Activated gamma-delta T cell treated with Interleukin-2 at 50 U/mL for 16 hours (primary cell): Measurements from ENCODE around the gene RAD23B.
"Not testable (repeated sequence)": the region's sequence is repeated elsewhere in the genome, so short reads cannot be mapped to it uniquely, and the experiment has no call there.

Experiments used
- DNase-seq: peaks from one replicate; pipeline ENCODE4 v3.0.0-alpha.2; 2020

Gene RAD23B

DNA sequence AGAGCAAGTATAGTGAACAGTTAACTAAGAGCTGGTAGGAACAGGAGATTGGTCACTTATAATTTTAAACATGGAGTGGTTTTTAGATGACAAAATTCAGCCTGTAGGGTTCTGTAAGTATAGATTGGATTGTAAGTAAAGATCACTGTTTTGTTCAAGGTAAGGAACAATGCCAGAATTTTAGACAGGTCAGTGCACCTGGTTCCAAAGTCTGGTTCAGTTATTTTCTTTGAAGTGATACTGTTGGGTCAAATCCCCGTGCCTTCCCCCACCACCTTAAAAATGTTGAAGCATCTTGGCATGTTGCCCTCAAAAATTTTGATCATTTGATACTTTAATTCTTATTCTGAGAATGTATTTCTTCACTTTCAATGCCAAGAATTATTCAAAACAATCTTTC lies 12.9 kb downstream of the RAD23B start:
- DNase-seq, result no peak

- not testable (repeated sequence) for DNase-seq
These were observed 13.5 kb downstream of the RAD23B start for GRCh38 chr9:107296592-107296991.

GRCh38 chr9:107299437-107299836 lies 16.4 kb downstream of the RAD23B start:
- DNase-seq, result no peak

DNA sequence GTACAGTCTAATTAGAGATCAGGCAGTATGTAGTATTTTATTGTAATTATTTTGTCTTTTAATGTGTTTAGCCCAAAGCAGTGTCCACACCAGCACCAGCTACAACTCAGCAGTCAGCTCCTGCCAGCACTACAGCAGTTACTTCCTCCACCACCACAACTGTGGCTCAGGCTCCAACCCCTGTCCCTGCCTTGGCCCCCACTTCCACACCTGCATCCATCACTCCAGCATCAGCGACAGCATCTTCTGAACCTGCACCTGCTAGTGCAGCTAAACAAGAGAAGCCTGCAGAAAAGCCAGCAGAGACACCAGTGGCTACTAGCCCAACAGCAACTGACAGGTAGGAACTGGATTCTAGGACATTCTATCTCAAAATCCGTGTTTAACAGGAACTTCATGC lies 23.2 kb downstream of the RAD23B start:
- DNase-seq, result no peak

- DNase-seq, result no peak
These were observed 24.3 kb downstream of the RAD23B start for GRCh38 chr9:107307331-107307730.

GRCh38 chr9:107308461-107308860 lies 25.4 kb downstream of the RAD23B start:
- no peak for DNase-seq

GRCh38 chr9:107309271-107309670 lies 26.2 kb downstream of the RAD23B start:
- no peak for DNase-seq

- no peak for DNase-seq
These were observed 29.4 kb downstream of the RAD23B start for GRCh38 chr9:107312376-107313050.

DNA sequence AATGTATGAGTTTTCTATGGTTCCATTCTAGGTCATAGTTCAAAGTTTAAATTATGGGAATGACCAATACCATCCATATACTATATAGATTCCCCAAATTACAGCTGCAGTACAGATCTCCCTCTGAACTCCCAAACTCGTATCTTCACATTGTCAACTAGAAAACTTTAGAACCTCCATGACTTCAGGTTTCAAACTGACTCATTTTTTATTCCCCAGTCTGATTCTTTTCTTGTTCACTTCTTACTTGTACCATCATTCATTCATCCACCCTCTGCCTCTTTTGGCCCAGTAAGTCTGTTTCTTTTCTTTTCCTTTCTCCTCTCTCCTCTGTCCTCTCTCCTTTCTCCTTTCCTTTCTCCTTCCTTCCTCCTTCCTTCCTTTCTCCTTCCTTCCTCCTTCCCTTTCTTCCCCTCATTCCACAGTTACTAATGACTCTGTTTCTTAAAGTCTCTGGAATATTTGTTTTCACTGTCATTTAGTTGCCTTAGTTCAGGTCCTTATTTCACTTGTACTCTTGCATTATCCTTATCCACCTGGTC lies 30.5 kb downstream of the RAD23B start:
- DNase-seq, result no peak

DNA sequence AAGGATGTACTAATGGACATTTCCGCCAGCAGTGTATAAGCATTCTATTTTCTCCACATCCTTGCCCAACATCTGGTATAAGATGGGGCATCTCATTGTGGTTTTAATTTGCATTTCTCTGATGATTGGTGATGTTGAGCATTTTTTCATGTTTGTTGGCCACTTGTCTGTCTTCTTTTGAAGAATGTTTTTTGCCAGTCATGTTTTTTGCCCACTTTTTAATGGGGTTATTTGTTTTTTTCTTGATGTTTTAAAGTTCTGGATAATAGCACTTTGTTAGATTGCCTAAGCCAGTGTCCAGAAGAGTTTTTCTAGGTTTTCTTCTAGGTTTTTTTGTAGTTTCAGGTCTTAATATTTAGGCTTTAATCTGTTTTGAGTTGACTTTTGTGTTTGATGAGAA lies 31.7 kb downstream of the RAD23B start:
- no peak for DNase-seq

DNA sequence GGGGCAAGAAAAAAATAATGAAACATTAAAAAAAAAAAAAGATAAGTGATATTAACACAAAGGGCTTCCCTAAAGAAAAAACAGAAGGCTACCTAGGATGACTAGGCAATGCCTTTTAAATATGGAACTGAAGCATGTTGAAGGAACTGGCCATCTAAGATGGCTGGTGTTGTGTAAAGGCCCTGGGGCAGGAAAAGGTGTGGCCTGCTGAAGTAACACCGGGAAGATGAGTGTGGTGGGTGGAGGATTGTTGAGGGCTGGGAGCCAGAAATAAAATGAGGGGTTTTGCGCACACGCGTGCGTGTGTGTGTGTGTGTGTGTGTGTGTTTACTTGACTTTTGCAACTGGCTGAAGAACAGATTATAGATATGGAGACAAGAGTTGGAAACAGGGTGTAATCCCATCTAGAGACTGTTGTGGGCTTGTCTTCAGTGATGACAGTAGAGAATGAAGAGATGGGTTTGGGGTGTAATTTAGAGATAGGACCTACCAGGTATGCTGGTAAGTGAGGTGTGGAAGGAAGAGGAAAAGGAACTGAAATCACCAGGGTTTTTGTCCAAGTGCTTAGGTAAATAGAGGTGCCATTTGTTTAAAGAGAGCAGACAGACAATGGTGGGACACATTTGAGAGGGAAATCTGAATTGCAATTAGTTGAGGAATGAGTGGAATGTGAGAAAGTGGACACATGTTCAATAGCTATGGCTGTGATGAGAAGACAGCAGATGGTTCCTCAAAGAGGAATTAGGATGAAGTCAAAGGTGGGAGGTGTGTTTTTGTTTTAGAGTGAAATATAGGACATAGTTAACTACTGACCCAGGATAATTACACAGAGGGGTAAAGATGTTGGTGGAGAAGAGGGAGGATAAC lies 33.9 kb downstream of the RAD23B start:
- no peak for DNase-seq

- DNase-seq, result no peak
These were observed 39.6 kb downstream of the RAD23B start for GRCh38 chr9:107322643-107323042.

GRCh38 chr9:107323836-107324585 lies 40.9 kb downstream of the RAD23B start:
- no peak for DNase-seq

DNA sequence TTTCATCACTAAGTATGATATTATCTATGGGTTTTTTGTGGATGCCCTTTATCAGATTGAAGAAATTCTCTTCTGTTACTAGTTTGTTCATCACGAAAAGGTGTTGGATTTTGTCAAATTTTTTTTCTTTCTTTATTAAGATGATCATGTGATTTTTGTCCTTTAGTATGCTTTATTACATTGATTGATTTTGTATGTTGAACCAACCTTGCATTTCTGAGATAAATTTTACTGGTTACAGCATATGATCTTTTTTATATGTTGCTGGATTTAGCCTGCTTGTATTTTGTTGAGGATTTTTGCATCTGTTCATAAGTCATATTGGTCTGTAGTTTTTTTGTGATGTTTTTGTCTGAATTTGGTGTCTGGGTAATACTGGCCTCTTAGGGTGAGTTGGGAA lies 42.8 kb downstream of the RAD23B start:
- DNase-seq, result no peak

GRCh38 chr9:107328510-107328909 lies 45.4 kb downstream of the RAD23B start:
- no peak for DNase-seq

GRCh38 chr9:107330420-107330819 lies 47.3 kb downstream of the RAD23B start:
- DNase-seq, result no peak

- no peak for DNase-seq
These were observed 49.8 kb downstream of the RAD23B start for GRCh38 chr9:107332883-107333282.

GRCh38 chr9:107333363-107333762 lies 50.3 kb downstream of the RAD23B start:
- DNase-seq, result no peak

DNA sequence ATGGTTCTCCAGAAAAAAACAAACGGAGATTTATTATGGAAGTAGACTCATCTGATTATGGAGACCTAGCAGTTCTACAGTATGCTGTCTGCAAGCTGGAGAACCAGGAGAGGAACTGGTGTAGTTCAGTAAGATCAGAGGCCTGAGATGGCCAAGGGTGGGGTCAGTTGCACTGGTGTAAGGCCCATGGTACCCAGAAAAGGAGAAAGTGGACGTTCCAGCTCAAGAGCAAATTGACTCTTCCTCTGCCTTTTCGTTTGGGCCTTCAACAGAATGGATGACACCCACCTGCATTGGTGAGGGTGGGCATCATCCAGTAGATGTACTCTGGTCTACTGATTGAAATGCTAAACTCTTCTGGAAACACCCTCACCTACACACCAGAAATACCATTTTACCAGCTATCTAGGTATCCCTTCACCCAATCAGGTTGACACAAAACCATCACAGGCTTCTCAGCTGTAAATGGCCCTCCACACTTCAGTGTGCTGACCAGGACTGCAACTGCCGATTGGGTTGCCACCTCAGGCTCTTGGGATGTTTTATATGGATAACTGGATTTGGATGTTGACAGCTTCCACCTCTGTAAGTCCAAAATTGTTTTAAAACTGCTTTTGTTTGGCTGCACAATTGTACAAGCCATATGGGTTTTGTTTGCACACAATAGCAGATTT lies 51.2 kb downstream of the RAD23B start:
- no peak for DNase-seq

- DNase-seq, result no peak
These were observed 52.3 kb downstream of the RAD23B start for GRCh38 chr9:107335331-107335730.

DNA sequence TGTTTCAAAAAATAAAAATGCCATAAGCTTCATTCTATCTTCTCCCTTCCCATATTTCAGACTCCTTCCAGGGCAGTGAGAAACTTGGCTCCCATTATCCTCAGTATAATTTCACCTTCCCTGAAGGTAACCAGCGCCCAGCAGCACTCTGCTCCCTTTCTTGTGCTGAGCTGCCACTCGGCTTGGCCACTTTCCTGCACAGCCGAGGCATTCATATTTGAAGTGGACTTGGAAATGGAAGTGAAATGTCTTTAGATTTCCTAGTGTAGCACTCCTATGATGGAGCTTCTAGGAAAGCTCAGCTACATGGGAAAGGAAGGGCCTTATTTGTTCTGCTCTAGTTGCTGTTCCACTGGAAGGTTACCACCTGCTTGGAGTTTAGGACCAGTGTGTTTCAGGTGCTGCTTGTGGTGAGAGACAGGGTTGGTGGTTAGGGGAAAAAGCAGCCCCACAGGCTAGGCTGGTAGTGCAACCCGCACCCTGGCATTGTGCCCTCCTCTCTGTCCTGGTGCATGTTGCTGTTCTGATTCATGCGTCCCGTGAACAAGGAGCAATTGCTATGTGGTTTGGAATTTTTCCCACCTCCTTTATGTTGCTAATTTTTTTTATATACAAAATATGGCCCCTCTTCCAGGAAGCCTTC lies 53.8 kb downstream of the RAD23B start:
- DNase-seq, result no peak
